Activated gamma-delta T cell treated with anti-CD3 and anti-CD28 coated beads, Interleukin-2, amount 50 U/mL, for 16 hours (primary cell): Measurements from ENCODE around the gene PINK1.
A peak's percentile ranks its signal among the peaks of the same experiment; 100 is the strongest.
"Not testable (repeated sequence)": the region's sequence is repeated elsewhere in the genome, so short reads cannot be mapped to it uniquely, and the experiment has no call there.

ENCODE experiments used
- DNase-seq: peaks from one replicate; pipeline ENCODE4 v3.0.0-alpha.2; 2020; ENCODE audit warnings: low read depth

PINK1 gene

DNA sequence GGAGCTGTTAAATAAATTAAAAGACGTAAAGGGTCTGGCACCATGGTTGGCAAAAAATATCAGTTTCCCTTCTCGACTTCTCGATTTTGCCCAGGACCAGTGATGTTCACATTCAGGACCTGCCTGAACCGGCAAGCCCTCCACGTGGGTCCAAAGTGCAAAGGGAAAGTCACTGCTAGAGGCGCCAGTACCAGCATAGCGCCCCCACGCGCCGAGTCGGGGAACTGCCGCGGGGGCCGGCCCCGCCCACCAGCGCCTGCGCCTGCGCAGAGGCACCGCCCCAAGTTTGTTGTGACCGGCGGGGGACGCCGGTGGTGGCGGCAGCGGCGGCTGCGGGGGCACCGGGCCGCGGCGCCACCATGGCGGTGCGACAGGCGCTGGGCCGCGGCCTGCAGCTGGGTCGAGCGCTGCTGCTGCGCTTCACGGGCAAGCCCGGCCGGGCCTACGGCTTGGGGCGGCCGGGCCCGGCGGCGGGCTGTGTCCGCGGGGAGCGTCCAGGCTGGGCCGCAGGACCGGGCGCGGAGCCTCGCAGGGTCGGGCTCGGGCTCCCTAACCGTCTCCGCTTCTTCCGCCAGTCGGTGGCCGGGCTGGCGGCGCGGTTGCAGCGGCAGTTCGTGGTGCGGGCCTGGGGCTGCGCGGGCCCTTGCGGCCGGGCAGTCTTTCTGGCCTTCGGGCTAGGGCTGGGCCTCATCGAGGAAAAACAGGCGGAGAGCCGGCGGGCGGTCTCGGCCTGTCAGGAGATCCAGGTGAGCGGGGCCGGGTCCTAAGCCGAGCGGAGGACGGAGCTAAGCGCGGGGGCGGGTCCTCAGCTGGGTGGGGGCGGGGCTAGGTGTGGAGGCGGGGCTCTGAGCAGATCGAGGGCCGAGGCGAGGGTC is at the start of gene PINK1:
TSS of gene PINK1 (plus strand) at position 269 of the 875 bp plus-strand sequence. CDS start at position 360, 91 bp downstream.
- peak; percentile 81 for DNase-seq

DNA sequence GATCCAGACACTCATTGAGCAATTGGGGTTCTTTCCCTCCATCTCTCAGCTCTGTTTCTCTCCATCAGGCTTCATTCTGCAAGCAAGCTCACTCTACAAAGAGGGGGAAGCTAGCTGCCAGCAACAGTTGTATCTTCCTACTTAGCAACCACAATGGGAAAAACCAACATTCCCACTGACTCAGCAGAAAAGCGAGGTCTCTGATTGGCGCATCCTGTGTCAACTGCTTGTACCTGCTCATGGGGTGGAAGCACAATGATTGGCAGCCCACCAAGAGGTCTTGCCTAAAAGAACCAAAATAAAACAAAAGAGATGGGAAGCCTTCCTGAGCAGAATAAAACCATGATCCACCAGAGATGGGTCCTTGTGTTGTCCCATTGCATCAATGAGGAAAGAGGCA is 48.4 kb upstream of the PINK1 start:
- no peak for DNase-seq

DNA sequence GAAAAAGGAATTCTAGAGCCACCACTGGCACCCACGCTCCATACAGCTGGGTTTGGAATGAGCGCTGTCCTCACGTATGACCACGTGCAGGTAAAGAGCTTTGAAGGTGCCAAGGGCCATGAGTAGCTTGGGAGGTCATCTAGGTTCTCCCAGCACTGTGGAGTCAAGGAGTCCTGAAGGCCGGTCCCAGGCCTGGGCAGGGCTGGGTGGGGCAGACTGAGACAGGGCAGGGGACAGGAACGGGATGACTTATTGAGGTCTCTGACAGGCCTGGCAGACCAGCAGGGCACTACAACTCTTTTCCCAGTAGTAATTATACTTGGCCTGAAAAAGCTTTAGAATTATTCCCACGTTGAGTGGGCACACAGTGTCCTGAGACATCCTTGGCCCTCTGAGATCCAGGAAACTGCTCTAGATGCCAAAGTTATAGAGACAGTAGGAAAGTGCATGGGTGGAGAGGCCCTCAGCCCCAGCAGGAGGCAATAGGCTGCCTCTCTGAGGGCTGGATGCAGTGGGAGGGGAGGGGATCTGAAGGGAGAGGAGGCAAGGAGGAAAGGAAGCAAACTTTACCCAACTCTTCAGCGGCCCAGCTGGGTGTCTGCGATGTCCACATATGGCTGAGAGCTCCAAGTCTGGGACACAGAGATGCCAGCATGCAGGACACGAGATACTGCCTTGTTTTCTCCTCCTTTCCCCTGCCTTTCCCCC is 46.2 kb upstream of the PINK1 start:
- DNase-seq, result no peak

DNA sequence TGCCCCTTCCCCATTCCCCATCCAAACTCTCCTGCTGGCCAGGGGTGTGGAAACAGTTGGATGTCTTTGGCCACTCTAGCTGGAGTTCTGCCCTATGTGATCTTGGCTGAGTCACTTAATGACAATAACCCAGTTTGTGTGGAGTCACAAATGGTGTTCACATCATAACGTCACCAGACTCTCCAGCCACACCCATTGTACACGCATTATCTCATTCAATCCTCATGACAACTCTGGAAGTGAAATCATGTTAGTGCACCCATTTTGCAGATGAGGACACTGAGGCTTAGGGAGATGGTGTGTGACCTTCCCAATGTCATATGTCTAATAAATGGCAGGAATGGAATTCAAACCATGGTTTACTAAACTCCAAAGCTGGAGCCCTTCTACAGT is 45.6 kb upstream of the PINK1 start:
- no peak for DNase-seq

DNA sequence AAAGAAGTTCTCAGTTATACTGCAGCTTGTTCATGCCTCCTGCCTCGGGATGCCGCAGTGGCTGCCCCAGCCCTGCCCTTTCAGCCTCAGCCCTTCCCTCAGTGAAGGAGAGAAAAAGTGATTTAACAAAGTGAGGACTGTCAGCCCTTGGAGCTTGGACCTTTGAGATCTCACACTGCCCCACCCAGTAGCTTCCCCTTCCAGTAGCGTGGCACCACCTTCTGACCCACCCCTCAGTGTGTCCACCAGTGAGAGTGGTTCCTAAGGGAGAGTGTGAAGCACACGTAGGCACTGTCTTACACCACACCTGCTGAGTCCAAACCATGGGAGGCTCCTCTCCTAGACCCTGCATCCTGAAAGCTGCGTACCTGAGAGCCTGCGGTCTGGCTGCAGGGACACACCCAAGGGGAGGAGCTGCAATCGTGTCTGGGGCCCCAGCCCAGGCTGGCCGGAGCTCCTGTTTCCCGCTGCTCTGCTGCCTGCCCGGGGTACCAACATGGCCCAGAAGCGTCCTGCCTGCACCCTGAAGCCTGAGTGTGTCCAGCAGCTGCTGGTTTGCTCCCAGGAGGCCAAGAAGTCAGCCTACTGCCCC is 44.5 kb upstream of the PINK1 start, which contains the start of gene CDA:
TSS of gene CDA (plus strand) at position 464 of the 592 bp plus-strand sequence. CDS start at position 497, 33 bp downstream.
- no peak for DNase-seq

DNA sequence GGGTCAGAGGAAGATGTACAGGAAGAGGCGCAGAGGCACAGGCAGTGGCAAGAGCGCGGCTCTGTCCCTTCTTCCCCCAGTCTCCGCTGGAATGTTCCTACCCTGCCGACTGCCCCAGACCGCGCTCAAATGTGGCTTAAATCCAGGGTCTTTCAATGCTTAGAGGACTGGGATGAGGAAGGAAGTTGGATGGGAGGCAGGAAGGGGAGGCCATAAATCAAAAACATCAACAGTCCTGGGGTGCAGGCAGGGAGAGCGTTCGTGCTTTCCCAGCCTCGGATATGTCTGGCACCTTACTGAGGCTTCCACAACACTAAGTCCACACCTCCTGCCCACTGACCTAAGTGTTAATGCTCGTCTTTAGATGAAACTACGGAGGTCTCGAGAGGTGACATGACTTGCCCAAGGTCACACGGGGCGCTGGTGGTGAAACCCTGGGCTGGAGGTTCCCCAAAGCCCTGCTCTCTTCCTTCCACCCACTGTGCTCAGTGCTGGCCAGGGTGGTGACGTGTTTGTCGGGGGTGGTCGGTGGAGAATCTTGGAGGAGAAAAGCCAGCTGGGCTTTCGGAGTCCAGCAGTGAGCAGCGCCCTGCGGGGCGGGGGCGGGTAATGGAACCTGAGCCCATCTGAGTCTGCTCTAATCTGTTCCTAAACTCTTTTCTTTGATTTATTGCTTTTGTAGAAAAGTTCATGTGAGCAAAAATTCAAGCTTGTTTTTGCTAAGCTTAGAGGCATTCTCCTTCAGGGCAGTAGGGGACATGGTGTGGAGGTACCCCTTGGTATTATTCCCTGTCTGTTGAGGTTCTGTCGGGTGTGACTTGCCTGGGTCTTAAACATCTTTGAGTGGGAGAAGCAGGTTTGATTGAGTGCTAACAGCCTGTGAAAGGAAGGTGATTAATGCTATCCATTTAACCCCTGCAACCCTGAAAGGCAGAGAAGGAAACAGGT is 43.7 kb upstream of the PINK1 start:
- DNase-seq, result no peak

DNA sequence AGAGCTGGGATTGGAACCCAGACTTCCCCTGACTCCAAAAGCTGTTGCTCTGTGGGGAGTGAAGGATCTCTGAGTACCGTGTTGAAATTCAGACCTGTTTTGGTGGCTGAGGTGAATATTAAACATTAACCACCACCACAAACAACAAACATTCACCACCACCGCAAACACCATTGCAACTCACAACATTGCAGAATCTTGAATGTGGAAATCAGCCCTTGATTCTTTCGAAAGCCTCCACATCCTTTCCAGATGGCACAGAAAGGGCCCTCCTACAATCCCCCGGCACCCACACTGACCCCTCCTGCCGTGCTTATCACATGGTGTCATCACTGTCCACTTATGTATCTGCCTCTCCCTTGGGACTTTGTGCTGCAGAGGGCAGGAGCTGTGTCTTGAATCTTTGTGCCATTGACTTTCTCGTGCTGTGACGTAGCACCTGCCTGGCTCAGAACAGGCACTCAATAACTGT is 42.9 kb upstream of the PINK1 start:
- DNase-seq, result no peak

DNA sequence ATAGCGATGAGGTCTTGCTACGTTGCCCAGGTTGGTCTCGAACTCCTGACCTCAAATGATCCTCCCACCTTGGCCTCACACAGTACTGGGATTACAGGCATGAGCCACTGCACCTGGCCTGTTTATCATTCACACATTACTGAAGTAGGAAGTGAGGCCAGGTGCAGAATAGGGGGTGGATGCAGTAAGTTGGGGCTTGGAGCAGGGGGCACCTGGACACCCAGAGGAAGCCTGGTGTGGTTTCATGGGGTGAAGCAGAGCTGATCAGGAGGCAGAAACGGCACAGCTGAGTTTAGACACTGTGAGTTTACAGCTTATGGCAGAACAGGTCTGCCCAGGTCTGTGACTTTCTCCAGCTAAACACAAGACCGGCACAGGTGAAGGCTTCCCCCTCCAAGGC is 39.5 kb upstream of the PINK1 start:
- no peak for DNase-seq

DNA sequence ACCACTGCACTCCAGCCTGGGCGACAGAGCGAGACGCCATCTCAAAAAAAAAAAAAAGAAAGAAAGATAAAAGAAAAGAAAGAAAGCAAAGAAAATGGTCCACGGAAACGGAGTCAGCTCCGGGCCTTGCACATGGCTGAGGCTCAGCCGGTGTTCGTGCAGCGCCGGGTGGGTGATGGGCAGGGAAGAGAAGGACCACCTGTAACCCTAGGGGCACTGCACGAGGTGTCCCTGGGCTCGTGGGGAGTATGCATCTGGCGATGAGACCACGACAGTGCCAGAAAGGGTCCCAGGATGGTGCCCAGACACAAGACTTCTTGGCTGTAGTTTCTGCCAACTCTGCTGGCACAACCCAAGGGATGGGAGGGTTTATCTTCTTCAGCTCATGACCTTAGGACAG is 38.5 kb upstream of the PINK1 start:
- DNase-seq, result no peak

DNA sequence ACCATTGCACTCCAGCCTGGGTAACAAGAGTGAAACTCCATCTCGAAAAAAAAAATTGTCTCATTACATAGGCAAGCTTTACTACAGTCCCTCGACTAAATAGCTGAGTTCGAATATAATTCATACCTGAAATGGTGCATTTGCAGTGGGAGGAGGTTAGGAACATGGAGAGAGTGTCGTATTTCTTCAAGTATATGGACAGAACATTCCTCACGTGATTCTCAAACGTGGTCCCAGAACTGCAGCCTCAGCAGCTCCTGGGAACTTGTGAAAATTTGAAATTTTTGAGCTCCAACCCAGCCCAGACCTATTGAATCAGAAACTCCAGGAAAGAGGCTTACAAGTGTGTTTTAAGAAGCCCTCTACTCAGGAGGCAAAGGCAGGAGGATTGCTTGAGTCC is 37.2 kb upstream of the PINK1 start:
- DNase-seq, result no peak

DNA sequence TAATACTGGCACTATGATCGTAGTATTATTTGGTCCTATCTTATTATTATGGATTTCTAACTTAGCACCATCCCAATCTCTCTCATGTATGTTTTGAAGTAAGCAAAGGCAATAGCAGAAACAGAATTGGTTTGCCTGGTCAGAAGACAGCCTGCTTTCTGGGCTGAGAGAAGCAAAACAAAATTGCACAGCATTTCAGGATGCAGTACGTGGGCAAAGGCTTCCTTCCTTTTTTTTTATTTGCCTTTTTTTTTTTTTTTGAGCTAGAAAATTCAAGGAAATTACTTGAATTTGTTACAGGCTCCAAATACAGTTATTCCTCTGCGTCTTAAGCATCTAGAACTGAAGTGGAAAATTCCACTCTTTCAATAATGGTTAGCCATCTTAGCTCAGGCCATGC is 35.6 kb upstream of the PINK1 start:
- no peak for DNase-seq

DNA sequence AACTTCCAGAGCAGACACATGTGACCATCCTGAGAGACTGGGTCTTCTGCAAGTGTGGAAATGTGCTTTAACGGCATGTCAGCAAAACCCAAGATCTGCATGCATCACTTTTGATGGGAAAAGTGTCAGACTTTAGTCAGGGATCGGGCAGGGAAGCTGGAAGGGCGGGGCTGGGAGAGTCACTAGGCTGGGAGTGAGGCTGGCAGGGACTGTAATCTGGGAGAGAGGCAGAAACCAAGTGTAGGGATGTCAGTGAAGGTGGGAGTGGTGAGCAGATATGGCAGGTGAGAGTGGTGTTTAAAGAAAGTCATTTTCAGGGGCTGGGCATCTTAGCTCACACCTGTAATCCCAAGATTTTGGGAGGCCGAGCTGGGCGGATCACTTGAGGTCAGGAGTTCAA is 33.1 kb upstream of the PINK1 start:
- DNase-seq, result no peak

DNA sequence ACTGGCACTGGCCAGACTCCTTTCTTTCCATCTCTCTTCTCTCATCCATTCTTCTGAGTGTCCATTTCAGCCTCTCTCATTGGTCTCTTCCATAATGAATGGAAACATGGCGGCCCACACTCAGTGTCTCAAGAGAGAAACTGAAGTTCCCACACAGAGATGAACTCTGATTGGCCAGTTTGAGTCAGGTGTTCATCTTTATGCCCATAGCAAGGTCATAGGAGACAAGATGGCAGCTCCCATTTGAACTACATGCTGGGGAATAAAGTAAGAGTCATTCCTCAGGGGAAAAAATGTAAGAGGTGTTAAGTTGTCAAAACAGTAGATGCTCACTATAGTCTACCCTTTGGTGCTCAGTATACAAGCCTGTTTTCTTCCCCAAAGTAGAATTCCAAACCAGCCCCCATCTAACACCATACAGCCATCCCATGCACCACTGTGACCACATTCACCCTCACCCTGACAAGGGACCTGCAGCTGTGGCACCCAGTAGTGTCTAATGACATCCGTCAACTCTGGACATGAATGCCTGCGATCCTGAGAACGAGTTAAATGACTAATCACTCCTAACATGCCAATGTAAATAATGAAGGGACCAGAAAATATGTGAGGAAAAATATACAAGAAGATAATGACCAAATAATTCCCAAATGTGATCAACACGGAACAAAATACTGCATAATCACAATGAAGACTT is 32.0 kb upstream of the PINK1 start:
- no peak for DNase-seq

DNA sequence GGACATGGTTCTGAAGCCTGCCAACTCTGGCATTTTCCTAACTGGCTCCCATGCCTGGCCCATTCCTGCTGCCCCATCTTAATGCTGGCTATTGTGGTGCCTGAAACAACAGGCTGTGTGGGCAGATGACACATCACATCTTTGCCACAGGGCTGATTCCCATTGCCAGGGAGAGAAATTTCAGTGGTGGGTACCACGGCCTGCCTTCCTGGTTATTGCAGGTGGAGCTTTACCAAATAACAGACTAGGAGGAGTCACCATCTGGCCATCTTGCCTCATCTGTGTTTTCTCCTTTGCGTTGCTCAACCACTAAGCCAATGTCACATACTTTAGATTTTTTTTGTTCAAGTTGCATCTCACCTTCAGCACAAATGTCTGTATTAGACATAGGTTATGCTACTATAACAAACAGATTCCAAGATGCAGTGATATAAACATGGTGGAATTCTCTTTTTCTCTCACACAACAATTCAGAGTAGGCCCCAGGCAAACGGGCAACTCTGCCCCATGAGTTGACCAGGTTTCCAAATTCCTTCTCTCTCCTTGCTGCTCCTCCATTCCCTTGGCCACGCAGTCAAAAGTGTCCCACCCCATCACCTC is 30.3 kb upstream of the PINK1 start:
- no peak for DNase-seq

DNA sequence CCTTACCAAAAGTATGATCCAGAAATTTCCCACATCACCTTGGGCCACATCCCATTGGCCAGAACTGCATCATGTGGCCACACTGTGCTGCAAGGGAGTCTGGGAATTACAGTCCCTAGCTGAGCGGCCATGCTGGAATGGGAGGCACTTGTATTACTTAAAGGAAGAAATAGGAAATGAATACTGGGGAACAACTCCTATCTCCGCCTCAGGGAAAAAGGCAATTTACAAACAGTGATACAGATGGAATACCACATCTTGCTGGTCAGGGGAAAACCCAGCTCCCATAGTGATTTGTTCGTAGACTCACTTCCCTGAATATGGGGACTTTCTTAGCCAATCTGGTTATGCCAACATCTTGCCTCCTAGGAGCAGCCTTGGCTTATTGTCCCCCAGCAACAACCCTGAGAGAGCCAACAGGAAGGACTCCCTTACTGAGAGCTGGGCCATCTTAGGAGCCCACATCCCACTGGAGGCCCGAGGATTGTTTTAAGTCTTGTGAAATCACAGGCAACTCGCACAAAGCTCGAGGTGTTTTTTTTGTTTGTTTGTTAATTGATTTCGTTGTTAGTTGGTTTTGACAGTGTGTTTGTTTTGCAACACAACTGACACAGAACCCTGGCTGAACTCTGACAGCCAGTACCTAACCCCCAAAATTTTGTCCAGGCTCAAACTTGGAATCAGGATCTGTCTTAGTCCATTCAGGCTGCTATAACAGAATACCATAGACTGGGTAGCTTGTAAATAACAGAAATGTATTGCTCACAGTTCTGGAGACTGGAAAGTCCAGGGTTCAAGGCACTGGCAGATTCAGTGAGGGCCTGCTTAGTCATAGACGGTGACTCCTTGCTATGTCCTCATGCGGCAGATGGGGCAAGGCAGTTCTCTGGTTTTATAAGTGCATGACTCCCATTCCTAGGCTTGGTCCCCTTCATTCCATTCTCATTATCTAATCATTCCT is 29.5 kb upstream of the PINK1 start:
- DNase-seq, result no peak

DNA sequence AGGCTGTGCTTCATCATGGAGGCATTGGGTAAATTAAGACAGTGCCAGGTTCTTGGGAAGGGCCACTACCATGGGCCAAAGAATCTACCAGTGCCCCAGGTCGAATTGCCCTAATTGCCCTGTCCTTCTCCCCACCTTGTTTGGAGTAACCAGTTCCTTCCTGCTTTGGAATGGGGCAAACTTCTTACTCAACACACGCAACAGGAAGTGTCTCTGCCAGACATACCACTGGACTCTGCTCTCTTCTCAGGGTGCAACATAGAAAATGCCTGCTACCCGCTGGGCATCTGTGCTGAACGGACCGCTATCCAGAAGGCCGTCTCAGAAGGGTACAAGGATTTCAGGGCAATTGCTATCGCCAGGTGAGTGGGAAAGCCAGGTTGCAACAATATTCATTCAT is 28.6 kb upstream of the PINK1 start:
- DNase-seq, result no peak

DNA sequence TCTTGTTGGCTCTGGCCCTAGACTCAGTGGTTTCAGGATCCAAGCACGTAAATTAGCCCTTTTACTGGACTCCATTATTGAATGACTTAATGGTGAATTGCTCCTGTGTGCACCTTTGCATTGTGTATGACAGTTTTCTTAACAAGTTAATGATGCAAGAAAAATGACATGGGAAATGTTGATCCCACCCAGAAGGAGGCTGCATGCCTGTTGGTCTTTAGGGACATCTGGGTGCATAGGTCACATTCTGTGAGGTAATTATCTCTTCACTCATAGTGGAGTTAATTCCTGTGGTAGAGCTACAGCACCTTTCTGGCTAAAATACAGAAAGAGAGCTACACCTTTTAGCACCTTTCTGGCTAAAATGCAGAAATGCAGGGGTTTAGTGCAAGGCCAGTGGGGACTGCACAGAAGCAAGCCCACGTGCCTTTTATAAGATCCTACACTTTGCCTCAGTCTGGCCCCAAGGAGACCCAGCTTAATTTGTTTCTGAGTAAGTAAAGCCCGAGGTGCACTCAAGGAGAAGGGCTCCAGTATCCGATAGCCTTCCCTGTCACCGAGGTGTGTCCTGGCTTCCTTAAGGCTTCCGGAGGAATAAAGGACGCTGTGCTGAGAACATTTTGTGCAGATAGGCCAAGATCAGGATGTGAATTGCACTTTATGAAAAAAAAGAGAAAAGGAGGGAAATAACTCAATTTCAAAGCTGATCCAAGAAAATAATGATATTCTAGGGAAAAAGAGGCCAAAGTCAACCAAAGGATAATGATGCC is 26.3 kb upstream of the PINK1 start:
- DNase-seq, result not testable (repeated sequence)

DNA sequence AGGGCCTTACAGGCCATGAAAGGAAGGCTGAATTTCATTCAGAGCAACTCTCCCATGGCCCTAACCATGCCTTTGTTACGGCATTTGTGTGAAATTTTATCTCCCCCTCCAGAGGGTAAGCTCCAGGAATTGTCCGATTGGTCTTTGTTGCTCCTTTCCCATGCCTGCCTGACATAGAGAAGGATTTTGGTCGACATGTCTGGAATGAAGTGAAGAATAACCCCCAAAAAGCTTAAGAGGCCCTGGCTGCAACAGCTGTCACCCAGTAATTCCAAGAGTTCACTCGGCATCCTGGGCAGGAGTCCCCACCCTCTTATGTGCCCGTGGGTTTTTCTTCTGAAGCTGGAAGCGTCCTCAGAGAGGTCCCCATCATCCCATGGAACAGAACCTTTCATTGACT is 23.7 kb upstream of the PINK1 start:
- no peak for DNase-seq

DNA sequence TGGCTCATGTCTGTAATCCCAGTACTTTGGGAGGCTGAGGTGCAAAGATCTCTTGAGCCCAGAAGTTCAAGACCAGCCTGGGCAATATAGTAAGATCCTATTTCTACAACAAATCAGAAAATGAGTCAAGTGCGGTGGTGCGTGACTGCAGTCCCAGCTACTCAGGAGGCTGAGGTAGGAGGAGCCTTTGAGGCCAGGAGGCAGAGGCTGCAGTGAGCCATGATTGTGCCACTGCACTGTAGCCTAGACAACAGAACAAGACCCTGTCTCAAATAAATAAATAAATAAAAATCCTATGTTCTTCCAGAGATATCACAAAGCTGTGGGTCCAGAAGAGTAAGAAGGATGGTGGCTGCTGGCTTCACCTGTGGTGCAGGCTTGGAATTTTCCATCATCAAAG is 22.3 kb upstream of the PINK1 start:
- DNase-seq, result no peak
